ENCODE measurements around the gene SPEF2.

Gene SPEF2

GRCh38 chr5:35860686-35861085 lies 243.0 kb downstream of the SPEF2 start:
- TF ChIP-seq CTCF (IDR thresholded peaks at IDR 0.05) = no peak

- TF ChIP-seq CTCF (IDR thresholded peaks at IDR 0.05) = no peak
Measured at GRCh38 chr5:35861718-35862117, 244.1 kb downstream of the SPEF2 start.

- no peak for TF ChIP-seq CTCF (IDR thresholded peaks at IDR 0.05)
Measured at GRCh38 chr5:35862126-35862525, 244.5 kb downstream of the SPEF2 start.

GRCh38 chr5:35863159-35863558 lies 245.5 kb downstream of the SPEF2 start:
- TF ChIP-seq CTCF (IDR thresholded peaks at IDR 0.05) = no peak
